Trophoblast cell (in vitro differentiated cells and primary cell): Measurements from ENCODE around the gene PTRH1.

Source experiments
- DNase-seq, 2 donors: peaks; one replicate each; pipeline ENCODE4 v3.0.0-alpha.2; 2016
- H2AFZ ChIP-seq: 2 replicates; pipeline ENCODE4 v1.6.1; 2013; ENCODE audit warnings: low read length, moderate library complexity, mild to moderate bottlenecking; ENCODE audit not compliant: insufficient read depth, poor library complexity
- H2AK5ac ChIP-seq: 2 replicates; pipeline ENCODE4 v1.6.1; 2013; ENCODE audit warnings: mild to moderate bottlenecking, low read length
- H2BK120ac ChIP-seq: 2 replicates; pipeline ENCODE4 v1.6.1; 2013; ENCODE audit warnings: low read length, mild to moderate bottlenecking, moderate library complexity; ENCODE audit not compliant: insufficient read depth, poor library complexity
- H2BK12ac ChIP-seq: 2 replicates; pipeline ENCODE4 v1.6.1; 2013; ENCODE audit warnings: mild to moderate bottlenecking, low read length, moderate library complexity
- H2BK5ac ChIP-seq: 2 replicates; pipeline ENCODE4 v1.6.1; 2013; ENCODE audit warnings: low read length, low read depth, moderate library complexity, mild to moderate bottlenecking; ENCODE audit not compliant: poor library complexity
- H3K14ac ChIP-seq: 2 replicates; pipeline ENCODE4 v1.6.1; 2013; ENCODE audit warnings: mild to moderate bottlenecking, low read length
- H3K18ac ChIP-seq: 2 replicates; pipeline ENCODE4 v1.6.1; 2013; ENCODE audit warnings: mild to moderate bottlenecking, low read length
- H3K23ac ChIP-seq: 2 replicates; pipeline ENCODE4 v1.6.1; 2013; ENCODE audit warnings: low read length
- H3K27ac ChIP-seq: 2 replicates; pipeline ENCODE4 v1.5.1; 2013; ENCODE audit warnings: low read depth, mild to moderate bottlenecking, inconsistent platforms, low read length, moderate library complexity
- H3K27me3 ChIP-seq: 2 replicates; pipeline ENCODE4 v1.6.1; 2013; ENCODE audit warnings: inconsistent platforms, mild to moderate bottlenecking, low read length, moderate library complexity; ENCODE audit not compliant: insufficient read depth
- H3K36me3 ChIP-seq, 2 experiments: 1 replicate in 1 of 2; 2 replicates in 1 of 2; pipeline ENCODE4 v1.6.1; 2013; ENCODE audit warnings: low read length in 2 of 2, mild to moderate bottlenecking in 2 of 2, moderate library complexity in 1 of 2; ENCODE audit not compliant: insufficient read depth in 2 of 2, control insufficient read depth in 1 of 2
- H3K4ac ChIP-seq: 2 replicates; pipeline ENCODE4 v1.6.1; 2013; ENCODE audit warnings: low read depth, mild to moderate bottlenecking, low read length, moderate library complexity
- H3K4me1 ChIP-seq, 2 experiments: 1 replicate in 1 of 2; 2 replicates in 1 of 2; pipeline ENCODE4 v1.6.1; 2013; ENCODE audit warnings: low read length in 2 of 2, mild to moderate bottlenecking in 2 of 2, moderate library complexity in 1 of 2; ENCODE audit not compliant: insufficient read depth in 2 of 2, control insufficient read depth in 1 of 2
- H3K4me2 ChIP-seq: 2 replicates; pipeline ENCODE4 v1.6.1; 2013; ENCODE audit warnings: inconsistent platforms, mild to moderate bottlenecking, low read length, moderate library complexity
- H3K4me3 ChIP-seq: 2 replicates; pipeline ENCODE4 v1.5.1; 2013; ENCODE audit warnings: mild to moderate bottlenecking, low read depth, low read length, inconsistent platforms
- H3K79me1 ChIP-seq: one replicate; pipeline ENCODE4 v1.6.1; 2013; ENCODE audit warnings: low read length
- H3K79me2 ChIP-seq: 2 replicates; pipeline ENCODE4 v1.6.1; 2013; ENCODE audit warnings: low read length, mild to moderate bottlenecking; ENCODE audit not compliant: control insufficient read depth, insufficient read depth, poor library complexity
- H3K9ac ChIP-seq: 2 replicates; pipeline ENCODE4 v1.6.1; 2013; ENCODE audit warnings: mild to moderate bottlenecking, low read length
- H3K9me3 ChIP-seq: 2 replicates; pipeline ENCODE4 v1.6.1; 2013; ENCODE audit warnings: low read depth, mild to moderate bottlenecking, control low read depth, inconsistent platforms, low read length; ENCODE audit not compliant: insufficient read depth
- H4K12ac ChIP-seq: 2 replicates; pipeline ENCODE4 v1.6.1; 2013; ENCODE audit warnings: low read depth, mild to moderate bottlenecking, low read length, moderate library complexity
- H4K8ac ChIP-seq: 2 replicates; pipeline ENCODE4 v1.6.1; 2013; ENCODE audit warnings: low read depth, mild to moderate bottlenecking, low read length, moderate library complexity
- H4K91ac ChIP-seq: one replicate; pipeline ENCODE4 v1.6.1; 2013; ENCODE audit warnings: low read depth, mild to moderate bottlenecking, low read length, moderate library complexity
- whole genome bisulfite sequencing: extraction: QIAGEN DNeasy Blood & Tissue Kit; methylation state at CpG from one replicate; pipeline ENCODE4 v1.1.7; 2013; ENCODE audit warnings: missing lambda C conversion rate; ENCODE audit not compliant: insufficient read length, insufficient coverage; ENCODE audit errors: extremely low coverage; 5-methylcytosine and 5-hydroxymethylcytosine counted together

The PTRH1 gene

DNA sequence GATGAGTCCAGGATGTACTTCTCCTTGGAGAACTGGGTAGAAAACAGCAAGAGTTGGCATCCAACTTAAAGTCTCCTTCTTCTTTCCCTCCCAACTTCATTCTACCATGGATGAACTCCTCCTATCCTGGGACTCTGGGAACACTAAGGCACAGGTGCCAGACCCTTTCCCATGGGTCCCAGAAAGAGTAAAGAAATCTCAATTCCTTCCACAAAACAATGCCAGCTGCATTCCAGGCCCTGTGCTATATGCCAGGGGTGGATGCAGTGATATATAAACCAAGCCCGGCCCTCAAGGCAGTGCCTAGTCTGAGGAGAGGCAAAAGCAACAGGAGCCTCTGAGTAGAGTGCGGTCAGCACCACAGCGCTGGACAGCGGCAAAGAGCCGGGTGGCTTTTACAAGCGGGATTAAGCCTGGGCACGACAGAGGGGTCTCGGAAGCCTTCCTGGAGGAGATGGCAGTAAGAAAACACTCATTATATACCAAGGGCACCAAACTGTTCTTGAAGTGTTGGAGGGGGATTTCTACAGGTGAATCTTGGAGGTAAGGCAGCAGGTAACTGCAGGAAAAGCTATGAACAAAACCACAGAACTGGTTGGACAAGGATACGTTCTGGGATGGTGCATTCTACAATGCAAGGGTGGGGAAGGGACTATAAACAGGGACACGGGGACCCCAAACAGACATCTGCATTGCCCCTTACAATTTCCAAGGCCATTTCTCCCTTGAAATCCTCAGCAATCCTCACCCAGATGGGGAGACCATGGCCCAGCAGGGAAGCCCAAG, 36.0 kb upstream of the PTRH1 start:
- H3K79me2 ChIP-seq = no peaks in the 10 kb centered on the region
- no peak overlapping the region for H3K18ac ChIP-seq
- H3K14ac ChIP-seq = no peak overlapping the region
- H3K4me1 ChIP-seq = peaks cover 0 to 3% of the 10 kb centered on the region in 2 experiments
- H3K79me1 ChIP-seq = no peaks in the 10 kb centered on the region
- DNase-seq = peak in 1 of 2 donors; percentile 53
- no peaks in the 10 kb centered on the region for H3K36me3 ChIP-seq
- no peak overlapping the region for H2BK5ac ChIP-seq
- H3K9ac ChIP-seq = no peak overlapping the region
- H3K4me3 ChIP-seq = no peak overlapping the region
- no CpG with 5 or more reads among the region's 10 CpGs for WGBS
- no peak overlapping the region for H3K27ac ChIP-seq
- H3K23ac ChIP-seq = no peak overlapping the region
- H3K4me2 ChIP-seq = no peak overlapping the region
- no peak overlapping the region for H4K12ac ChIP-seq
- no peak overlapping the region for H2BK120ac ChIP-seq
- no peaks in the 10 kb centered on the region for H3K9me3 ChIP-seq
- no peak overlapping the region for H2AFZ ChIP-seq
- no peak overlapping the region for H3K4ac ChIP-seq
- H2AK5ac ChIP-seq = no peak overlapping the region
- H4K91ac ChIP-seq = no peak overlapping the region
- H4K8ac ChIP-seq = no peak overlapping the region
- peaks cover 29% of the 10 kb centered on the region for H3K27me3 ChIP-seq
- H2BK12ac ChIP-seq = no peak overlapping the region

DNA sequence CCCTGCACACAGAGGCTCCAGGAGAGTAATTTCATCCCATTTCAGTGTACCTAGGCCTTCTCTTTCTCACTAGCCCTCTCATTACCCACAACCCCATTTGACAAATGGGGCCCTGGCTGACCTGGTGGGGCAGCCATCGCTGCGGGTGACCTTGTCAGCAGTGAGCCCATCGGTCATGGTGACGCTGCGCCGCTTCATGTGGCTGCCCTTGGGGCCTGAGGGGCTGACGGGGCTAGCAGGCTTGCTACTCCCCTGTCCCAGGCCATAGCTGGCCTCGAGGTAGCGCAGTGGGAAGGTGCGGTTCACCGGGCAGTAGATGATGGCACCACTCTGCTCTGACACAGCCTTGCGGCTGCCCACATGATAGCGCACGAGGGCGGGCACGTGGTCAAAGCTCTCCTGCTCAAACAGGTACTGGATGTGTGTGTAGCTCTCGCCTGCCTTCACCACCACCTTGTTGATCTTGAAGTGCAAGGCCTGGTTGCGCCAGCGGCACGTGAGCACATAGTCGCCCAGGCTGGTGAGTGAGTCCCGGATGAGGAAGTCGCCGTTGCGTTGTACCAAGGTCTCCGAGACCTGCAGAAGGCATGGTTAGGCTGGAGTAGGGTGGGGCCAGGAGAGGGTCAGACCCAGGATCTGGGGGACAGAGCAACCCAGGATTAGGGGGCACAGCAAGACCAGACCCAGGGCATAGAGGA, 33.8 kb upstream of the PTRH1 start:
- Histone ChIP-seq H2BK120ac (no peak overlapping the region), H3K27ac (no peak overlapping the region), H3K4ac (no peak overlapping the region), H4K8ac (no peak overlapping the region), H2BK5ac (no peak overlapping the region), H2AK5ac (no peak overlapping the region), H3K18ac (no peak overlapping the region), H3K4me3 (no peak overlapping the region), H3K4me1 (peaks cover 0 to under 1% of the 10 kb centered on the region in 2 experiments), H3K9me3 (no peaks in the 10 kb centered on the region), H4K12ac (no peak overlapping the region), H3K79me1 (no peaks in the 10 kb centered on the region), H2BK12ac (no peak overlapping the region), H3K14ac (no peak overlapping the region), H3K27me3 (peaks cover 13% of the 10 kb centered on the region), H3K79me2 (no peaks in the 10 kb centered on the region), H3K4me2 (no peak overlapping the region), H3K36me3 (no peaks in the 10 kb centered on the region), H2AFZ (no peak overlapping the region), H3K9ac (no peak overlapping the region), H4K91ac (no peak overlapping the region), H3K23ac (no peak overlapping the region)
- no peak for DNase-seq
- WGBS = no CpG with 5 or more reads among the region's 26 CpGs

- no peak overlapping the region for H4K12ac ChIP-seq
- H3K4me1 ChIP-seq = peaks cover 6% of the 10 kb centered on the region in 2 experiments
- H3K9ac ChIP-seq = no peak overlapping the region
- no peak overlapping the region for H3K4me3 ChIP-seq
- H2BK12ac ChIP-seq = no peak overlapping the region
- H2AFZ ChIP-seq = no peak overlapping the region
- WGBS = no CpG with 5 or more reads among the region's 15 CpGs
- H3K9me3 ChIP-seq = no peaks in the 10 kb centered on the region
- H3K79me1 ChIP-seq = no peaks in the 10 kb centered on the region
- no peak overlapping the region for H3K18ac ChIP-seq
- H2AK5ac ChIP-seq = no peak overlapping the region
- no peak overlapping the region for H4K8ac ChIP-seq
- H2BK5ac ChIP-seq = no peak overlapping the region
- H2BK120ac ChIP-seq = no peak overlapping the region
- no peak overlapping the region for H3K27ac ChIP-seq
- H3K23ac ChIP-seq = no peak overlapping the region
- H3K27me3 ChIP-seq = no peaks in the 10 kb centered on the region
- H3K4ac ChIP-seq = no peak overlapping the region
- no peak overlapping the region for H3K4me2 ChIP-seq
- no peak overlapping the region for H3K14ac ChIP-seq
- DNase-seq = no peak
- no peak overlapping the region for H4K91ac ChIP-seq
- H3K79me2 ChIP-seq = no peaks in the 10 kb centered on the region
- no peaks in the 10 kb centered on the region for H3K36me3 ChIP-seq
Measured at GRCh38 chr9:127746959-127747569, 31.6 kb upstream of the PTRH1 start.

- Histone ChIP-seq H2BK12ac (no peak overlapping the region), H3K23ac (no peak overlapping the region), H3K79me1 (peaks cover 3% of the 10 kb centered on the region), H3K14ac (no peak overlapping the region), H2AFZ (no peak overlapping the region), H3K4me2 (no peak overlapping the region), H3K9me3 (no peaks in the 10 kb centered on the region), H3K27me3 (no peaks in the 10 kb centered on the region), H3K79me2 (no peaks in the 10 kb centered on the region), H4K91ac (no peak overlapping the region), H4K12ac (no peak overlapping the region), H4K8ac (no peak overlapping the region), H3K4me1 (peaks cover 11 to 12% of the 10 kb centered on the region in 2 experiments), H2AK5ac (no peak overlapping the region), H2BK5ac (no peak overlapping the region), H3K4ac (no peak overlapping the region), H3K4me3 (no peak overlapping the region), H2BK120ac (no peak overlapping the region), H3K9ac (no peak overlapping the region), H3K18ac (no peak overlapping the region), H3K36me3 (no peaks in the 10 kb centered on the region), H3K27ac (no peak overlapping the region)
- no CpG with 5 or more reads among the region's 19 CpGs for WGBS
- DNase-seq = no peak
Measured at GRCh38 chr9:127744398-127745110, 29.1 kb upstream of the PTRH1 start.
